ENCODE results near the gene DNAAF6.
A peak's percentile ranks its signal among the peaks of the same experiment; 100 is the strongest.
"Not testable (repeated sequence)": the region's sequence is repeated elsewhere in the genome, so short reads cannot be mapped to it uniquely, and the experiment has no call there.

Gene DNAAF6

GRCh38 chrX:107205770-107206696 is at the start of gene DNAAF6, which contains the start of gene NUP62CL:
Gene DNAAF6, plus strand, starts transcription at chrX:107206611. Its CDS starts 6,265 bp downstream, at chrX:107212876.
Gene NUP62CL, minus strand, starts transcription at chrX:107206433. Its CDS starts 31,287 bp downstream, at chrX:107175146.
- peak; percentile 73 for DNase-seq

GRCh38 chrX:107157618-107158017 is 48.8 kb upstream of the DNAAF6 start:
- not testable (repeated sequence) for DNase-seq

- no peak for DNase-seq
Measured at GRCh38 chrX:107167163-107167921, 39.1 kb upstream of the DNAAF6 start.

GRCh38 chrX:107168257-107168656 is 38.2 kb upstream of the DNAAF6 start:
- DNase-seq, result no peak

- DNase-seq, result no peak
Measured at GRCh38 chrX:107168712-107169111, 37.7 kb upstream of the DNAAF6 start.

- no peak for DNase-seq
Measured at GRCh38 chrX:107171369-107172102, 34.9 kb upstream of the DNAAF6 start.

GRCh38 chrX:107197319-107197718 is 9.1 kb upstream of the DNAAF6 start:
- no peak for DNase-seq

GRCh38 chrX:107198074-107198473 is 8.3 kb upstream of the DNAAF6 start:
- DNase-seq, result not testable (repeated sequence)

- DNase-seq, result no peak
Measured at GRCh38 chrX:107199491-107199890, 6.9 kb upstream of the DNAAF6 start.

- no peak for DNase-seq
Measured at GRCh38 chrX:107204068-107204605, 2.3 kb upstream of the DNAAF6 start.

- no peak for DNase-seq
Measured at GRCh38 chrX:107206697-107207065, 270 bp downstream of the DNAAF6 start.

- DNase-seq, result no peak
Measured at GRCh38 chrX:107207089-107207488, 678 bp downstream of the DNAAF6 start.

GRCh38 chrX:107207943-107208342 is 1.5 kb downstream of the DNAAF6 start:
- DNase-seq, result no peak

GRCh38 chrX:107213477-107213876 is 7.1 kb downstream of the DNAAF6 start:
- no peak for DNase-seq

GRCh38 chrX:107226757-107227156 is 20.3 kb downstream of the DNAAF6 start:
- no peak for DNase-seq

GRCh38 chrX:107227780-107228485 is 21.5 kb downstream of the DNAAF6 start:
- no peak for DNase-seq

GRCh38 chrX:107228486-107228819 is 22.0 kb downstream of the DNAAF6 start:
- no peak for DNase-seq

- peak; percentile 23 for DNase-seq
Measured at GRCh38 chrX:107272431-107272921, 66.1 kb downstream of the DNAAF6 start.

GRCh38 chrX:107273795-107274194 is 67.4 kb downstream of the DNAAF6 start:
- no peak for DNase-seq

GRCh38 chrX:107288676-107289075 is 82.3 kb downstream of the DNAAF6 start:
- DNase-seq, result no peak

- DNase-seq, result no peak
Measured at GRCh38 chrX:107290019-107290418, 83.6 kb downstream of the DNAAF6 start.

- no peak for DNase-seq
Measured at GRCh38 chrX:107293056-107293455, 86.6 kb downstream of the DNAAF6 start.

Data from stimulated activated CD8-positive, alpha-beta memory T cell treated with anti-CD3 and anti-CD28 coated beads, Interleukin-4, amount 100 ng/mL, for 48 hours (primary cell).